Ishikawa (cell line): Measurements from ENCODE around the gene DENND4A.

Experiments used
- EGR1 ChIP-seq: IDR thresholded peaks from 2 replicates; pipeline ENCODE4 v1.6.1; 2012
- EP300 ChIP-seq: IDR thresholded peaks from 2 replicates; pipeline ENCODE4 v1.6.1; 2012; ENCODE audit warnings: borderline replicate concordance
- YY1 ChIP-seq: IDR thresholded peaks from 2 replicates; pipeline ENCODE4 v1.6.1; 2012; ENCODE audit warnings: low read depth

DNA sequence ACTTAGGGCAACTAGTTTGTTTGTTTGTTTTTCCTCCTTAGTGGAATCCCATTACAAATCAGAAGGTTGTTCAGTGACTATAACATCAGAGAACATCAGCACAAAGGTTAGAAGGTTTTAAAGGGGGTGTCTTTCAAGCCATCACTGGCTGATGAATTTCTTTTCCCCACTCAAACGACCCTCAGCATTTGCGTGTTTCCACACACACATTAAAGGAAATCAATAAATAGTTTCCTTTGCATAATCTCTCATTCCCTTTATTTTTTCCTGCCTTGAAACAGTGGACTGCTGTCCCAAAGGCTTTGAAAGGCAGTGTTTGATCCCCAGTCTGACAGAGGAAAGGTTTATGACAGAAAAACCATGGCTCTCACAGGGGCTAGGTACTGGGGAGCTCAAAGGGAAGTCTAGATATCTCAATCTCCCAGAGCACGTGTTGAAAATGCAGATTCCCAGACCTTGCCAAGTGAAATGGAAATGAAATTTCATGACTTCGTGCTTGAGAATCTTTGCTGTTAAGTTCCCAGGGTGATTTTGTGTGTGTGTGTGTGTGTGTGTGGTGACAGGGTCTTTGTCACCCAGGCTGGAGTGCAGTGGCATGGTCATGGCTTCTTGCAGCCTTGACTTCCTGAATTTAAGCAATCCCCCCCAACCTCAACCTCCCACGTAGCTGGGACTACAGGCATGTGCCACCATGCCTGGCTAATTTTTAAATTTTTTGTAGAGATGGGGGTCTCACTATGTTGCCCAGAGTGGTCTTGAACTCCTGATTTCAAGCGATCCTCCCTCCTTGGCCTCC lies 178.9 kb downstream of the DENND4A start:
- TF ChIP-seq EP300 (no peak), EGR1 (no peak), YY1 (no peak)
